A549 (cell line): ENCODE results near the gene MARVELD2.

Experiments
- CBX8 ChIP-seq: fragments of 200-600 bp; sonication (generic); IDR thresholded peaks from 2 replicates; pipeline ENCODE4 v1.6.1; 2016
- CEBPB ChIP-seq, 2 experiments: fragments of >200 bp in 1 of 2; sonication (Bioruptor Twin) in 1 of 2; formaldehyde crosslinking in 1 of 2; IDR thresholded peaks; 2 replicates each; pipeline ENCODE4 v1.6.1; 2012 to 2016
- EP300 ChIP-seq, 2 experiments: fragments of >200 bp; sonication (Bioruptor Twin); formaldehyde crosslinking; IDR thresholded peaks; 2 replicates in 1 of 2; 3 replicates in 1 of 2; pipeline ENCODE4 v1.6.1; 2016 to 2017
- HDAC2 ChIP-seq: fragments of 200-600 bp; sonication (generic); IDR thresholded peaks from 2 replicates; pipeline ENCODE4 v1.6.1; 2016
- JUN ChIP-seq, 2 experiments: fragments of >200 bp; sonication (Bioruptor Twin); formaldehyde crosslinking; IDR thresholded peaks; 2 replicates in 1 of 2; 3 replicates in 1 of 2; pipeline ENCODE4 v1.6.1; 2016 to 2017
- KDM1A ChIP-seq: fragments of 200-600 bp; sonication (generic); IDR thresholded peaks from 2 replicates; pipeline ENCODE4 v1.6.1; 2016; ENCODE audit warnings: low read depth, mild to moderate bottlenecking
- MAFK ChIP-seq: fragments of 450-650 bp; IDR thresholded peaks from 2 replicates; pipeline ENCODE4 v1.6.1; 2014; ENCODE audit not compliant: partially characterized antibody
- MAZ ChIP-seq: fragments of 150-350 bp; IDR thresholded peaks from 2 replicates; pipeline ENCODE4 v1.6.1; 2014; ENCODE audit warnings: antibody characterized with exemption, low read depth, low read length, borderline replicate concordance
- POLR2A ChIP-seq: IDR thresholded peaks from 2 replicates; pipeline ENCODE4 v1.6.1; 2012; ENCODE audit warnings: mild to moderate bottlenecking, low read length
- TF ChIP-seq, protein P1 (sequence below): fragments of >200 bp; sonication (Bioruptor Twin); formaldehyde crosslinking; IDR thresholded peaks from 3 replicates; pipeline ENCODE4 v1.5.1; 2016
- TF ChIP-seq, protein P2 (sequence below): fragments of 450-650 bp; IDR thresholded peaks from 2 replicates; pipeline ENCODE4 v1.6.1; 2014; ENCODE audit warnings: antibody characterized with exemption
- TF ChIP-seq, protein P3 (sequence below): fragments of 200-600 bp; sonication (generic); IDR thresholded peaks from 2 replicates; pipeline ENCODE4 v1.6.1; 2016; ENCODE audit warnings: antibody characterized with exemption, mild to moderate bottlenecking, moderate library complexity

DNA sequence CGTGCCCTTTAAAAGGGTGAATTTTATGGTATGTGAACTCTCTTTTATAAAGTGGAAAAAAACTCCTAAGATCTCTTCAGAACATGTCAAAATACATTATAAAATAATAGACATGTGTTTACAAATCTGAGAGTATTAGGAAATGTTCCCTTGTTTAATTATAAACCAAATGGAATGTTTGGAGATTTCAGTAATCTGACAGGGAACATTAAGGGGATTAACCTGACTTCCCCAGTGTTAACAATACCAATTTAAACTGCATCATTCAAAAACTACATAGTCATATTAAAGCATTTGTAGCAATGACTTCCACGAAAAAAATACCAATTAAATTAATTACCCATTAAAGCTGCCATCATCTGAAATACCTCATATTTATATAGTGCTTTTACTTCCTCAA lies 76.1 kb downstream of the MARVELD2 start:
- TF ChIP-seq HDAC2 (no peak), POLR2A (no peak), EP300 (IDR thresholded peaks at IDR 0.05) (no peak), CEBPB (IDR thresholded peaks at IDR 0.05) (no peak), JUN (IDR thresholded peaks at IDR 0.05) (no peak), MAZ (no peak), KDM1A (no peak), MAFK (no peak), CBX8 (no peak)
- TF ChIP-seq, protein P1, sequence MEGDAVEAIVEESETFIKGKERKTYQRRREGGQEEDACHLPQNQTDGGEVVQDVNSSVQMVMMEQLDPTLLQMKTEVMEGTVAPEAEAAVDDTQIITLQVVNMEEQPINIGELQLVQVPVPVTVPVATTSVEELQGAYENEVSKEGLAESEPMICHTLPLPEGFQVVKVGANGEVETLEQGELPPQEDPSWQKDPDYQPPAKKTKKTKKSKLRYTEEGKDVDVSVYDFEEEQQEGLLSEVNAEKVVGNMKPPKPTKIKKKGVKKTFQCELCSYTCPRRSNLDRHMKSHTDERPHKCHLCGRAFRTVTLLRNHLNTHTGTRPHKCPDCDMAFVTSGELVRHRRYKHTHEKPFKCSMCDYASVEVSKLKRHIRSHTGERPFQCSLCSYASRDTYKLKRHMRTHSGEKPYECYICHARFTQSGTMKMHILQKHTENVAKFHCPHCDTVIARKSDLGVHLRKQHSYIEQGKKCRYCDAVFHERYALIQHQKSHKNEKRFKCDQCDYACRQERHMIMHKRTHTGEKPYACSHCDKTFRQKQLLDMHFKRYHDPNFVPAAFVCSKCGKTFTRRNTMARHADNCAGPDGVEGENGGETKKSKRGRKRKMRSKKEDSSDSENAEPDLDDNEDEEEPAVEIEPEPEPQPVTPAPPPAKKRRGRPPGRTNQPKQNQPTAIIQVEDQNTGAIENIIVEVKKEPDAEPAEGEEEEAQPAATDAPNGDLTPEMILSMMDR = no peak
- TF ChIP-seq, protein P2, sequence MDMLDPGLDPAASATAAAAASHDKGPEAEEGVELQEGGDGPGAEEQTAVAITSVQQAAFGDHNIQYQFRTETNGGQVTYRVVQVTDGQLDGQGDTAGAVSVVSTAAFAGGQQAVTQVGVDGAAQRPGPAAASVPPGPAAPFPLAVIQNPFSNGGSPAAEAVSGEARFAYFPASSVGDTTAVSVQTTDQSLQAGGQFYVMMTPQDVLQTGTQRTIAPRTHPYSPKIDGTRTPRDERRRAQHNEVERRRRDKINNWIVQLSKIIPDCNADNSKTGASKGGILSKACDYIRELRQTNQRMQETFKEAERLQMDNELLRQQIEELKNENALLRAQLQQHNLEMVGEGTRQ = no peak
- TF ChIP-seq, protein P3, sequence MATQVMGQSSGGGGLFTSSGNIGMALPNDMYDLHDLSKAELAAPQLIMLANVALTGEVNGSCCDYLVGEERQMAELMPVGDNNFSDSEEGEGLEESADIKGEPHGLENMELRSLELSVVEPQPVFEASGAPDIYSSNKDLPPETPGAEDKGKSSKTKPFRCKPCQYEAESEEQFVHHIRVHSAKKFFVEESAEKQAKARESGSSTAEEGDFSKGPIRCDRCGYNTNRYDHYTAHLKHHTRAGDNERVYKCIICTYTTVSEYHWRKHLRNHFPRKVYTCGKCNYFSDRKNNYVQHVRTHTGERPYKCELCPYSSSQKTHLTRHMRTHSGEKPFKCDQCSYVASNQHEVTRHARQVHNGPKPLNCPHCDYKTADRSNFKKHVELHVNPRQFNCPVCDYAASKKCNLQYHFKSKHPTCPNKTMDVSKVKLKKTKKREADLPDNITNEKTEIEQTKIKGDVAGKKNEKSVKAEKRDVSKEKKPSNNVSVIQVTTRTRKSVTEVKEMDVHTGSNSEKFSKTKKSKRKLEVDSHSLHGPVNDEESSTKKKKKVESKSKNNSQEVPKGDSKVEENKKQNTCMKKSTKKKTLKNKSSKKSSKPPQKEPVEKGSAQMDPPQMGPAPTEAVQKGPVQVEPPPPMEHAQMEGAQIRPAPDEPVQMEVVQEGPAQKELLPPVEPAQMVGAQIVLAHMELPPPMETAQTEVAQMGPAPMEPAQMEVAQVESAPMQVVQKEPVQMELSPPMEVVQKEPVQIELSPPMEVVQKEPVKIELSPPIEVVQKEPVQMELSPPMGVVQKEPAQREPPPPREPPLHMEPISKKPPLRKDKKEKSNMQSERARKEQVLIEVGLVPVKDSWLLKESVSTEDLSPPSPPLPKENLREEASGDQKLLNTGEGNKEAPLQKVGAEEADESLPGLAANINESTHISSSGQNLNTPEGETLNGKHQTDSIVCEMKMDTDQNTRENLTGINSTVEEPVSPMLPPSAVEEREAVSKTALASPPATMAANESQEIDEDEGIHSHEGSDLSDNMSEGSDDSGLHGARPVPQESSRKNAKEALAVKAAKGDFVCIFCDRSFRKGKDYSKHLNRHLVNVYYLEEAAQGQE = no peak
